ENCODE data around the gene DDX27.

DDX27 gene

DNA sequence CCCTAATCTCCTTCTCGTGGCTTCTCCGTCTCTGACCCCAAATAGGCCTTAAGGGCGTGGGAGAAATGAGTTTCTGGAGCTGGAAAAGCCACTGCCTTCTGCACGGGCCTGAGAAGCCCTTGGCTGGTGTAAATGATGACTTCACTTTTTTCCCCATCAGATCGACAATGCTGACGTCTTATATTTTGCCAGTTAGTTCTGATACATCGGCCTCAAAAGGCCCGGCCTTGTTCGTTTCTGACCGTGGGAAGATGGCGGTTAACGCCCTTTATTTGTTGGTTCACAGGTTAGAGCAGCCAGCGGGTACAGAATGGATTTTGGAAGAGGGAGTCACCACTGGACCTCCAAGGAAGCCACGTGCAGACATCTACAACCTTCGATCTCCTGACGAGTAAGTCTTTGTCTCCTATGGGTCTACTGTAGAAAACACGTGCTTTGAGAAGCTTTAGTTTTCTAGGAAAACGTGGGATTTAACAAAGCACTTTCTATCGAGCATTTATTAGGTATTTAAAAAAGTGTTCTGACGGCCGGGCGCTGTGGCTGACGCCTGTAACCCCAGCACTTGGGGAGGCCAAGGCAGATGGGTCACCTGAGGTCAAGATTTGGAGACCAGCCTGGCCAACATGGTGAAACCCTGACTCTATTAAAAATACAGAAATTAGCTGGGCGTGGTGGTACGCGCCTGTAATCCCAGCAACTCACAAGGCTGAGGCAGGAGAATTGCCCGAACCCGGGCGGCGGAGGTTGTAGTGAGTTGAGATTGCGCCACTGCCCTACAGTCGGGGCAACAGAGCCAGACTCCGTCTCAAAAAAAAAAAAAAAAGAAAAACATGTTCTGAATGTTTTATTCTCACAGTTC, 59.8 kb downstream of the DDX27 start:
- no peak for DNase-seq

DNA sequence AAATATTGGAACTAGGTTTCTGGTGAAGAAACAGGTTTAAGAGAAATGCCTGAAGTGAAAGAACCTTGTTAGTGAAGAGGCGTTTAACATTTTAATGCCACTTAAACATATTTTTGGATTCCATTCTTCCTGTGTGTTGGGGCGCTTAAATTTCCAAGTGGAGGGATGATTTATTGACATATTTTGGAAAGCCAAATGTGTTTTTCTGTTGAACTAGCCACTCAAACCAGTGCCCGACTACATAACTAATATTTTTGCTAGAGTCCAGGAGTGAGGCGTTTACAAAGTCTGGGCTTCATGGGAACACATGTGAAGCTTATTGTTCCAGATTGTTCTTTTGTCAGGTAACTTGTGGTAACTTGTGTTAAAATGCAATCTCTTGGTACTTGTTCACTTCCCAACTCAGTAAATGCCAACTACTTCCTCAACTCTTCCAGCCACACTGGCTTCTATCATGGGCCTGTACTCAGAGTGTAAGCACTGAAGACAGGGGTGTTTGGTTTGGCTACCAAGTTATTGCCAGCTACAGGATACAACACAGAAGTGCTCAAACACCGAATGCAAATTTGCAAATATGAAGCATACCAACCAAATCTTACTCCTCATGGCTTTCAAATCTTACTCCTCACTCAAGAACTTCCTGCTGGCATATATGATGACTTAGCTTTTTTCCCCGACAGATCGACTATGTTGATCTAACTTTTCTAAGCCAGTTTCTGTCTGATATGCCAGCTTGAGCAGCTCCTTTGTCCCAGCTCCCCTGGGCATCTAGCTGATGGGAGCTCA, 60.7 kb downstream of the DDX27 start:
- DNase-seq: no peak

DNA sequence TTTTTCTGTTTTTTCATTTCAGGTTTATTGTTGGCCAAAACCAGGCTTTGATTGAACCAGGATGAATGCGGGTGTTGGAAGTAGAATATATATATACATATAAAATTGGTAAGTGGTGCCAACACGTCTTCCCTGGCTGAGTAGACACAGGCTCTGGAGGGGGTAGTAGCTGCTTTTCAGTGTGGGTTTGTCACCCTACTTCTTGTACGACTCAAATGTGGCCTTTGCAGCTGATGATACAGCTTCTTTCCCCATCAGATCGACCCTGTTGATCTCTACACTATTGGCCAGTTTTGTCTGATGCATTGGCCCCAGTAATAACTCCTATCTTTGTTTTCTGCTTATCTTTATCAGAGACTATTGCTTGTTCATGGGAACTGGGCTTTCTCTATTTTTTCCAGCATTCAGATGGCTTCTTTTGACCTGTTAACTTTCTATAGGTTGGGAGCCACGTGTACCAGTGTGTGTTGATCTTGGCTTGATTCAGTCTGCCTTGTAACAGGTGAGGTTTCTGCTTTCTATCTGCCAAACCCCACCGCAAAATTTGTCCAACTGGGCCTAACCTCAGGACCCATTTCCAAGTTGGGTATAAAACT, 61.3 kb downstream of the DDX27 start:
- DNase-seq: no peak

DNA sequence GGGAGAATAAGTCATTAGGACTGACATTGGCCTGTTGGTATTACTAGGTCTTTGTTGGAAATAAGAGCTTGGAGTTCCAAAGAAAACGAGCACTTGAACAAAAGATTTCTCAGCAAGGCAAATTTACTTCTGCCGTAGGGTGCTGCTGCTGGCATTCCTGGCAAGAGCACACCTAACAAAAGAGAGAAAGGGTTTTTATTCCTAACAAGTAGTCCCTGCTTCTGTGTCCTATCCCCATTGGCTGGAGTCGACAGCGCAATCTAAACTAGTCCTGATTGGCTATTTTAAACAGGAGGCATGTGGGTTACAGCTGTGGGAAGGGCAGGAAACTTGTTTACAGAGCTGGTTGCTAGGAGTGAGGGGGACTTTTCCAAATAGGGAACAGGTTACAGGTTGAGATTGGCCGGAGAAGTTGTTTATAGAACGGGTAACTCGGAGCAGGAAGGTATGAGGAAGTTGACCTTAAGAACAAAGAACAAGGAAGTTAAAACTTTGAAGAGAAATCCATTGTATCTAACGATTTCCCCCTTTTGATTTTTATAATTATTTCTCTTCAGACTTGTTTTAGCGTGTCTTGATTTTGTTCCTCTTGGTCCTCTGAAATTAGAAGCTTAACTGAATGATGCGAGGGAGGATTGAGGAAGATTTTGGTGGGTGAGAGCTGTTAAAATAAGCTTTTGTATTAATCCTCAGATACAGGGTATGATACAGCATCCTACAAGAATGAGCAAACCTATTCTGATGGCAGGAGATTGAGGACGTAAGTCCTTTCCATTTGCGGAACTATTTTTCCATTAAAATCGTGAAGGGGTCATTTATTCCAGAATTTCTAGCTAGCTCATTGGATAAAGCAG, 62.1 kb downstream of the DDX27 start:
- no peak for DNase-seq

DNA sequence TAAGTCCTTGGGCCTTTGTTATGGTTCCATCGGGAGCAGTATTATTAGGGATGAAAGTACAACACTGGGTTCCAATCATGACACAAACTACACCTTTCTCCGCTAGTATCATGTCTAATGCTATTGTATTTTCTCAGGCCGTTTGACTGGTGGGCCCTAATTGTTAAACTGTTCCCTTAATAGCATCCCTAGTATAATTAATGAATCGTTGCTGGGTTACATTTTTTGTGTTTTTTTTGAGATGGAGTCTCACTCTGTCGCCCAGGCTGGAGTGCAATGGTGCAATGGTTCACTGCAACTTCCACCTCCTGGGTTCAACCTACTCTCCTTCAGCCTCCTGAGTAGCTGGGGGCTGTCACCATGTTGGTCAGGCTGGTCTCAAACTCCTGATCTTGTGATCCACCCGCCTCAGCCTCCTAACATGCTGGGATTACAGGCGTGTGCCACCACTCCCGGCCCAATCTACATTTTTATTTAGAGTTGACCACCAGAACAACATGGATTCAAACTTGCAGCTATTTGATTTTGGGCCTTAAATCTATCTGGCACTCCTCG, 62.8 kb downstream of the DDX27 start:
- DNase-seq: no peak

DNA sequence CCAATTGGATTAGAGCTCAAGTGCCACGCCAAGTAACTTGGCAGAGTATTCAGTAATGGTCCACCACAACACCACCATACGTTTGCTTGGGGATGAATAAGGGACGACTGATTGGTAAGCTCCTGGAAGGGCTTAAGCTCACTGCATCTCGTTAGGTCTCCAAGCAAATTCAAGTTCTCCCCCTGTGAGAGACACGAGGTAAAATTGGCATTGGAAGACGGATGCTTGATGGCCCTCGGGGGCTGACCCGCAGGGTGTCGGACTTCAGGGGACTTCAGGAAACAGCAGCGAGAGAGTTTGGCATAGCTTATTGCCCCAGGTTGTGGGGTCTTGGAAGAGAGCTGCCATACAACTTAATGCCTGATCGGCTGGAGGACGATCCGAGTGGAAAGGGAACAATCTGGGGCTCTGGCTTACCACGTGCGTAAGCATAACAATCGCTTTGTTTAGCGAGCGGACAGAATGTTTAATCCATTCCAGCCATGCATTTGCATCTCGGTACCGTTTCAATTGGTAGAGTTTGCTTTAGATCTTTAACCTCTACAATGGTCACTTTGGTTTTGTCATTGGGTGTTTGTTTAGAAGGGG, 63.5 kb downstream of the DDX27 start:
- no peak for DNase-seq

DNA sequence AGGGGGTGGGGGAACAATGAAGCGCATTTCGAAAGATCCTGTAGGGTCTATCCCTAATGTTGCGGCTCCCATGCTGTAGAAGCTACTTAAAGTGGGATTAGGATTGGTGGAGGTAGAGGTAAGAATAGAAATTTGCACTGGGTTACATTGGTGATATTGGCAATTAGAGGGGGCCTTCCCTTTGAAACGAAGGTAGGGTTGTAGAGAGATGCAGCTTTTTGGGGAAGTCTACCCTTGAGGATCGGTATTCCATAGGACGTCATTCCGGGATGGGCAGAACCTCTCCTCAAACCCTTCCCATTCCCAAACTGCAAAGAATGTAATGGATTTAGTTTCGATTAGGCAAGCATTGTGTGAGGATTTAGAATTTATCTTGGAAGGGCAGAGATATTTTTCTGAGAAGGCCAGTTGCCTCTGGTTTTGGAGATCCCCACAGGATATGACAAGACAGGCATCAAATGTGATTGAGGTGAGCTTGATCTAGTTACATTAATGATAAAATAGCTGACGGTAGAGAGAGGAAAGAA, 64.0 kb downstream of the DDX27 start:
- no peak for DNase-seq

DNA sequence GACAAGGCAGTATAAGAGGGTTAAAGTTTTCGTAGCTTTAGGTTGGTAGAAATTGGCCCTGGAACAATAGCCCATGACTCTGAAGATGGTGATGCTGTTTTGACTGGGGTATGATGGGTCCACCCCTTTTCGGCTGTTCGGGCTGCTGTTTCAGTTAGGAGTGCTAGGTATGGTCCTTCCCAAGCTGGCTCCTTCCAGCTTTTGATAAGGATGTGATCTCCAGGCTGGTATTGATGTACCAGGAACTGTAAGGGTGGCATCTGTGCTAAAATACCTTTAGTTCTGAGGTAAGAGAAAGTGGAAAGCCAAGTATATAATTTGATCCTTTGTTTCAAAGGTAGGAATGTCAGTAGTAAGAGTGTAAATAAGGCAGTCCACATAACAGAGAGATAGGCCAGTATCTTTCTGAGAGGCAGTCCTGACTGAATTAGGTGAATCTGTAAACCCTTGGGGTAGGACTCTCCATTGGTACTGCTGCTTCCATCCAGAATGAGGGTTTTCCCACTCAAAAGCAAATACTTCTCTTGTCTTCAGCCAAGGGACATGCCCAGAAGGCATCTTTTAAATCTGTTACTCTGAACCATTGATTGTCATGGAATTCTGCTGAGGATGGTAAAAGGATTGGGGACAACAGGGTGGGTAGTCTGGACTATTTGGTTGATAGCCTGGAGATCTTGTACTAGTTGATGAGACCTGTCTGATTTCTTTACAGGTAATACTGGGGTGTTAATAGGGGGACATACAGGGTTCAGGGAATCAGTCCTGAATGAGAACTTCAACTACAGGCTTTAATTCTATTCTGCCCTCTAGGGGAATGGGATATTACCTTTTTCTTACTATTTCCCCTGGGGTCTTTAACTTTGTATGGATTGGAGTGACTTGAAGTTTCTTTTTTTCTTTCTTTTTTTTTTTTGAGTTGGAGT, 64.7 kb downstream of the DDX27 start:
- DNase-seq: no peak

DNA sequence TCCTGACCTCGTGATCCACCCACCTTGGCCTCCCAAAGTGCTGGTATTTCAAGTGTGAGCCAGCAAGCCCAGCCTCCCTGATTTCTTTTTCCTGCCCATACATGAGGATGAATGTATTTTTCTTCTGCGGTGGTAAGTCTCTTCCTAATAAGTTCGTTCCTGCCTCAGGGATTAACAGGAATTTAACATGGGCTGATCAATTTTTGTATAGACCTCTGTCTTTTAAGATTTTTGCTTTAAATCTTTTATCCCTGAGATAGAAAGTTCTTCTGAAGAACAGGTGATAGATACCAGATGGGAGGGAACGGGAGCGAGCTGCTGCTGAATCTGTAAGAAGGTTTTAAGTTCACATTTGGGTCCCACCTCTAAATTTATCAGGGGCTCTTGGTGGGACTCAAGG, 65.6 kb downstream of the DDX27 start:
- DNase-seq: no peak

DNA sequence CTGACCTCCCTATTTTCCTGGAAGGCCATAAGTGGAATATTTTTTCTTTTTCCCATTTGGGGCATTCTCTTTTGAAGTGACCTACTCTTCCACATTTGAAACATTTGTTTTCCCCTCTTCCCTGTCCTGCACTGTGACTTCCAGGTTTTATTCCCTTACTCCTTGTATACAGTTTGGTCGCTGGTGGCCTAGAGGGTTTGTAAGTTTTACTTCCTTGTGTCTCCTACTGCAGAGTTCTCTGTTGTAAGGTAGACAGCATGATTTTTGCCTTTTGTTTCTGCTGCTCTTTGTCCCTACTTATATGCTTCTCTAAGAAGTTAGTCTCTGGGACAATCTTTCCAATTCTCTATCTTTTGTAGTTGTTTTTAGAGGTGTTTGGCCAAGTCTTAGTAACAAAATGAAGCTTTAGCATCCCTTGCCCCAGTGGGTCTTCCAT, 66.0 kb downstream of the DDX27 start:
- no peak for DNase-seq

DNA sequence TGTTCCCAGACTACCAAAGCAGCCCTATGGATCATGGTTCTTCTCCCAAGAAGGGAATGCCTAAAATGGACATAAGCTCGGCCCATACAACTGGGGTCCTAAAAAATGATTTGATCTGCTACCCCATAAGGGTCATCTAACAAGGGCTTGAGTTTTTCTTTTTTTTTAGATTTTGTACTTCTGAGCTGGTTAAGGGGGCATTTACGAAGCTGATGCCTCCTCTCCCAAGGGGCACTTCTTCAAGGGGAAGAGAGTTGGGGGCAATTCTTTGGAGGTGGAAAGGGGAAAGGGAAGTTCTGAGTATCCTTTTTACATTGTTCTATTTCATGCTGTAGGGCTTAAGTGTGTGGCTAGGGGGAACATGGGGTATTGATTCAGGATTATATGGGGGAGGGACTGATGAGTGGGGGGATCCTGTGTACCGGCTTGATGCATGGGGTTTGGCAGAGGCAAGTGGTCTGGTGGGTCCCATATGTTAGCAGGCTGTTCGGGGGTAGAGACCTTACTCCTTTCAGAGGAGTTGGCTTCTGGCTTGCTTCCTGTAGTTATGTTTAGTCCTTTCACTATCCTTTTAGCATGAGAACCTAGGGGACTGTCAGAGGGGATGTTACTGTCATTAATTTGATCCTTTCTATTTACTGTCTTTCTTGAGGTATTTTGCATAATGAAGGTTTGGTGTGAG, 66.7 kb downstream of the DDX27 start:
- no peak for DNase-seq

DNA sequence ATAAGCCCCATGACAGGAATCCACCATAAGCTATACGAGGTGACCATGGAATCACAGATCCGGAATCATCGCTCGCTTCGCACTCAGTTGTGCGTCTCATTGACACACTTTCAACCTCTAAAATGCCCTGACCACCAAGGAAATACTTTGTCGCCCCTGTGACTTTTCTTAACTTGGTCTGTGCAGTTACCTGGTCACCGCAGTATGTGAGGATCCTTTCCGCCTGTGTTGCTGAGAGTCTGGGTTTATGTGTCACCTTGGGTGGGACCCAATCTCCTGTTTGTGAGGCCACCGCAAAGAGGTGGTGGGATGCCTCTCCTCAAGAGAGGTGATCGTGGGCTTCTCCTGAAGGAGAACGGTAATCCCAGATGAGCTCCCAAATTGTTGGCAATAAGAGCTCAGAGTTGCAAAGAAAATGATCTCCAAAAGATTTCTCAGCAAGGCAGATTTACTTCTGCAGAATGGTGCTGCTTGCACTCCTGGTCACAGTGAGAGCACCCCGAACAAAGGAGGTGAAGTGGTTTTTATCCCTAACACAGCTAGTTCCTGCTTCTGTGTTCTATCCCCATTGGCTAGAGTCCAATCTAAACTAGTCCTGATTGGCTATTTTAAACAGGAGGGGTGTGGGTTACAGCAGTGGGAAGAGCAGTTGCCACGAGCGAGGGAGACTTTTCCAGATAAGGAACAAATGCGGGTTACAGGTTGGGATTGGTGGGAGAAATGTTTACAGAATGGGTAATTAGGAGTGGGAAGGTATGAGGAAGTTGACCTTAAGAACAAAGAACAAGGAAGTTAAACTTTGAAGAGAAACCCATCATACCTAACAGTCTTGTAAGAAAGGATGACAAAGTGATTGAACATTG, 67.7 kb downstream of the DDX27 start:
- DNase-seq: no peak

DNA sequence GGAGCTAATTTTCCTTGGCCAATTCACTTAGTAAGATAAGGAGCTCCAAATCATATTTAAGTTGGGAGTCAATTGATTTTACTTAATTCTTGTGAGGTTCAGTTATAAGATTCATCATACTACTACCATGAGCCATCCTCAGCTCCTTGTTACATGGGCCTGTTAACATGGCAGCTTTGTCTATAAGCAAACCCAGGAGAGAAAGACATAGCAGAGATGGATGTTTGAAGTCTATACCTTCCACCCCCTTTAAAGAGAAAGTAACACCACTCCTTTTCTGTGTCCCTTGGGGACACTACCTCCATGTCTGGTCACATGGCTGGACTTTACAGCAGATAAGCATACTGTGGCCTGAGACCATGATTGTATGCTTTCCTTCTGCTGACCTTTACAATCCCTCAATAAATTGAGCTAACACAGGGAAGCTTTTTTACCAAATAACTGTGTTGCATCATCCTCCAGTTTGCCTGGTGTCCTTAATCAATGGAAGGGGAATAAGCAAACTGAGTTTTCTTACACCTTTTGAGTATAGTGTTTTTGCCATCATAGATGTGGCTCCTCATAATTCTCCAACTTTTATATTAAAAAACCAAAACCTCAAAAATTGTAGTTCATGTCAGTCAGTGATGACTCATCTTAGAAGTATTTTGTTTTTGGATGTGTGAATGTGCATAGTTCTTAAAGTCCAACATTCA, 68.5 kb downstream of the DDX27 start:
- DNase-seq: no peak

DNA sequence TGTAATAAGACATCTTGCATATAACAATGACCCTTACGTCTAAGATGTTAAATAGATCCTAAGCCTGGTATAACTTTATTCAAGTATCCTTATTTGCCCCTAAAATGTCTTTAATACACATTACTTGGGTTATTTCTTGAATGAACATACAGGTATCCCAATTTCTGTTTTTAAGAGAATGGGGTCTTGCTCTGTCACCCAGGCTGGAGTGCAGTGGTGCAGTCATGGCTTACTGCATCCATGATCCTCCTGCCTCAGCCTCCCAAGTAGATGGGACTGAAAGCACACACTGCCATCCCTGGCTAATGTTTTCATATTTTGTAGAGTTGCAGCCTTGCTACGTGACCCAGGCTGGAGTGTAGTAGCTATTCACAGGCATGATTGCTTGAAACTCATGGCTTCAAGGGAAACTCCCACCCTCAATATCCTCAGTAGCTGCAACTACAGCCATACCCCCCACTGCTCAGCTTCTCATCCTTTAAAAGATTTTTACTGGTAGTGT, 69.1 kb downstream of the DDX27 start:
- DNase-seq: no peak

DNA sequence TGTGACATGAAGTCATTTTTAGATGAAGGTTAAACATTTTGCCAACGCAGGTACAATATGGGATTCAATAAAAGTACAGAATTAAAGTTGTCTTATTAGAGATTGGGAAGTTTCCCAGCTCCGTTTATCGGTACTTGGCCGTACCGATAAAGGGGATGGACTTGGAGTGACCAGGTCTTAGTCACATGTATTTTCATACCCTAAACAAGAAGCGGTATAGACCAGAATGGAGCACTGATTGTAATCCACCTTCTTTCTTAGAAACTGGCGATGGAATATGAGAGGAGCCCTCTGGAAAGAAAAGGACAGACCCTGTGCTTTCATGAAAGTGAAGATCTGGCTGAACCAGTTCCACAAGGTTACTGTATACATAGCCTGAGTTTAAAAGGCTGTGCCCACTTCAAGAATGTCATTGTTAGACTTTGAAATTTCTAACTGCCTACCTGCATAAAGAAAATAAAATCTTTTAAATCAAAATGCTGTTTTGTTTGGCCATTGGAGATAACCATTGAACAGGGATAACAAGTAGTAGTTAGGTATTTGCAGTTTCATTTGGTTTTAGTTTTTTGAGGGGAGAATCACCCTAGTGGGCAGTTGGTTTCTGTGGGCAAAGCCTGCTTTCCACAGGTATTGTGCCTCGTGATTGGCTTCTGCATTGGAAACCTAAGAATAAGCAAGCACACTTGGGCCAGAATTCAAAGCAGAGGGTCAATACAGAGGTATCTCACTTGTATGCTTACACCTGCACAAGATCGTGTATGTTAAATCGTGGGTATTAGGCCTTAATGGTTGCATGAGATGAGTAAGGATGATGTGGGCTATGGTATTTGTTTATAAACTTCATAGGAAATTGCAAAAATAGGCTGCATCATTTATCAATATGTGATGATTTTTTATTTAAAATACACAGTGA, 69.8 kb downstream of the DDX27 start:
- DNase-seq: no peak

DNA sequence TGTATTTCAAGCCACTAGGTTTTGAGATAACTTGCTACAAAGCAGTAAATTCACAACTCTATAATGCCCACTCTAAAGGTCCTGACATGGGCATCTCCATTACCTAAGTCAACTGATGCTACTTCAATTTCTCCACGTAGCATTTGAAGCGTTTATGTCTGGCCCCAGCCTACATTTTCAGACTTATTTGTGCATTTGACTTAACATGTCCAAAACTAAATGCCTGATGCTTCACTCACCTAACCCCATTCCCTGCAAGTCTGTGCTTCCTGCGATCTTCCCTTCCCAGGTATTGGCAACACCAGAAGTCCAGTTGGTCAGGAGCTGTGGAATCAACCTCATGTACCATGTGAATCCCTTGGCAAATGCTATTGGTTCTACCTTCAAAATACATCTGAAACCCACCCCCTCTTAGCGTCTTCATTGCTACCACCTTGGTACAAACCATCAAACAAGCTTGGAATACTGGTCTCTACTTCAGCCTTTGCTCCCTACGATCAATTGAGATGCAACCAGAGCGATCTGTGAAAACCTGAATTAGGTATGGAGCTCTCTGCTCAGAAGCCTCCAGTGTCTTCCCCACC, 71.5 kb downstream of the DDX27 start:
- no peak for DNase-seq

DNA sequence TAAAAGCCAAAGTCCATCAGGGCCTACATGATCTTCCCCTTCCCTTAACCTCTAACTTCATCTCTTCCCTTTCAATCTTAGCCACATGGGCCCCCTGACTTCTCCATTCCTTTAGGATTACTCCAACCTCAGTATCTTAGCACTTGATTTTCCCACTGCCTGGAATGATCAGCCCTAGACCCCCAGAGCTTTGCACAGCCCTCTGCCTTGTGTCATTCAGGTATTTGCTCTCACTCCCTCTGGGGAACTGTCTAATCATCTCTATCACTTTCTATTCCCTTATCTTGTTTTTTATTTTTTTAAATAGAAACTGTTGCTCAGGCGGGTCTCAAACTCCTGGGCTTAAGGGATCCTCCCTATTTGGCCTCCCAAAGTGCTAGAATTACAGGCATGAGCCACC, 72.0 kb downstream of the DDX27 start:
- DNase-seq: no peak

Measured in activated T-cell treated with anti-CD3 and anti-CD28 coated beads, Interleukin-2, amount 50 U/mL, for 1 hour (primary cell).